Measurements from ENCODE around the gene PTPRH. TPM values are rescaled to one million over a fixed set of nuclear protein-coding genes. Genes with fewer than 3 reads are reported as not detected.

PTPRH gene
- total RNA-seq, 2 experiments from 2014 or later, result not detected

DNA sequence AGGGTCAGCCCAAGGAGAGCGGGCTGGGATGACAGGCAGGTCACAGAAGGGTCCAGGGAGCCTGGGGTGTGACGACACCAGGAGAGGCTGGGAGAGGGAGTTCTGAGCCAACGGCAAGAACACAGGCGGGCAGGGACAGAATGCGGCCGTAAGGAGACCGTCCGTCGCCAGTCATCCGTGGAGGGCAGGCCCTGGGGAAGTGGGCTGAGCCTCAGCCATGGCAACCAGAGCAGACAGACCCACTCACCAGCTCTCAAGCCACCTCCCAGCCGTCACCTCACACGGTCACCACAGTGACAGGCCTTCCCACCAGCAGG, 22.9 kb upstream of the PTPRH start:
- no peak for TF ChIP-seq EZH2phosphoT487 (IDR thresholded peaks at IDR 0.05; ENCODE audit: borderline replicate concordance, low read depth, low read length)
- TF ChIP-seq, protein P1, sequence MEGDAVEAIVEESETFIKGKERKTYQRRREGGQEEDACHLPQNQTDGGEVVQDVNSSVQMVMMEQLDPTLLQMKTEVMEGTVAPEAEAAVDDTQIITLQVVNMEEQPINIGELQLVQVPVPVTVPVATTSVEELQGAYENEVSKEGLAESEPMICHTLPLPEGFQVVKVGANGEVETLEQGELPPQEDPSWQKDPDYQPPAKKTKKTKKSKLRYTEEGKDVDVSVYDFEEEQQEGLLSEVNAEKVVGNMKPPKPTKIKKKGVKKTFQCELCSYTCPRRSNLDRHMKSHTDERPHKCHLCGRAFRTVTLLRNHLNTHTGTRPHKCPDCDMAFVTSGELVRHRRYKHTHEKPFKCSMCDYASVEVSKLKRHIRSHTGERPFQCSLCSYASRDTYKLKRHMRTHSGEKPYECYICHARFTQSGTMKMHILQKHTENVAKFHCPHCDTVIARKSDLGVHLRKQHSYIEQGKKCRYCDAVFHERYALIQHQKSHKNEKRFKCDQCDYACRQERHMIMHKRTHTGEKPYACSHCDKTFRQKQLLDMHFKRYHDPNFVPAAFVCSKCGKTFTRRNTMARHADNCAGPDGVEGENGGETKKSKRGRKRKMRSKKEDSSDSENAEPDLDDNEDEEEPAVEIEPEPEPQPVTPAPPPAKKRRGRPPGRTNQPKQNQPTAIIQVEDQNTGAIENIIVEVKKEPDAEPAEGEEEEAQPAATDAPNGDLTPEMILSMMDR (conservative IDR thresholded peaks at IDR 0.05; ENCODE audit: low read length), result no peak
- H3K36me3 ChIP-seq (ENCODE audit: insufficient read depth, low read length), result peaks cover 97% of the 10 kb centered on the region
- H3K27ac ChIP-seq (ENCODE audit: low read depth, low read length, poor library complexity, severe bottlenecking), result no peak overlapping the region
- POLR2A ChIA-PET, result no interaction called here
- intact Hi-C loops (cut with micrococcal nuclease; ENCODE audit: unreplicated experiment), result no loop called here
- H4K20me1 ChIP-seq (ENCODE audit: insufficient read depth, low read length), result peaks cover 9% of the 10 kb centered on the region; the same call in 1 of the 2 replicates
- H3K4me2 ChIP-seq (ENCODE audit: low read length), result no peak overlapping the region
- H3K79me2 ChIP-seq (ENCODE audit: insufficient read depth, low read depth, low read length), result peaks cover 9% of the 10 kb centered on the region; the same call in 1 of the 2 replicates
- no peak overlapping the region for H2AFZ ChIP-seq (ENCODE audit: low read length)
- H3K4me1 ChIP-seq (ENCODE audit: insufficient read depth, low read length, poor library complexity, severe bottlenecking), result no peaks in the 10 kb centered on the region
- CTCF ChIA-PET (ENCODE audit: unreplicated experiment), result no interaction called here
- DNase-seq (ENCODE audit: low spot score), result no peak
- no peaks in the 10 kb centered on the region for H3K9me2 ChIP-seq (ENCODE audit: insufficient read depth, low read length)
- H3K4me3 ChIP-seq (ENCODE audit: low read depth, low read length, poor library complexity, severe bottlenecking), result no peak overlapping the region
- no peaks in the 10 kb centered on the region for H3K9me3 ChIP-seq (ENCODE audit: low read length)
- BruUV-seq (replicated peaks), result no TSS peak

GRCh38 chr19:55231391-55232285, 22.3 kb upstream of the PTPRH start:
- TF ChIP-seq, protein P1 (conservative IDR thresholded peaks at IDR 0.05; ENCODE audit: low read length), result no peak
- Histone ChIP-seq H3K4me3 (ENCODE audit: low read depth, low read length, poor library complexity, severe bottlenecking) (no peak overlapping the region), H4K20me1 (ENCODE audit: insufficient read depth, low read length) (peaks cover 5% of the 10 kb centered on the region; the same call in 1 of the 2 replicates), H2AFZ (ENCODE audit: low read length) (no peak overlapping the region), H3K36me3 (ENCODE audit: insufficient read depth, low read length) (peaks cover 97% of the 10 kb centered on the region), H3K9me2 (ENCODE audit: insufficient read depth, low read length) (no peaks in the 10 kb centered on the region), H3K4me2 (ENCODE audit: low read length) (no peak overlapping the region), H3K9me3 (ENCODE audit: low read length) (no peaks in the 10 kb centered on the region), H3K27ac (ENCODE audit: low read depth, low read length, poor library complexity, severe bottlenecking) (no peak overlapping the region), H3K4me1 (ENCODE audit: insufficient read depth, low read length, poor library complexity, severe bottlenecking) (no peaks in the 10 kb centered on the region), H3K79me2 (ENCODE audit: insufficient read depth, low read depth, low read length) (peaks cover 9% of the 10 kb centered on the region; the same call in 1 of the 2 replicates)
- intact Hi-C loops (cut with micrococcal nuclease; ENCODE audit: unreplicated experiment), result no loop called here
- BruUV-seq (replicated peaks), result no TSS peak
- no peak for DNase-seq (ENCODE audit: low spot score)
- ChIA-PET CTCF (ENCODE audit: unreplicated experiment) (no interaction called here), POLR2A (no interaction called here)

DNA sequence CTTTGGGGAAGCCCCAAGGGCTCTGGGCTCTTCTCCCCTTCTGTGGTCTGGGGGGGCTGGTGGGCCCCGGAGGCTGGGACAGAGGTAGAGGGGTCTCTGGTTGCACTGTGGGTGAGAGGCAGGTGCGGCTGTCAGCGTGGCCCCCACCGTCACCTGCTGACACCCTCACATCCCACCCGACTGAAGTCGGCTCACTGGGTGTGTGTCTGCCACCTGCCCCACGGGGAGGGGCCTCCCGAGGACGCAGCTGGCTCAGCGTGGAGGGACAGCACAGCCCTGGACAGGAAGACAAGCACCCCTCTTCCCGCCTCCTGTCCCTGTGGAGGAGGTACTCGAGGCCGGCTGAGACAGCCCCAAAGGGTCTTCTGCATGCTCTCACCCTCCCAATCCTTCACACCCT, 21.5 kb upstream of the PTPRH start:
- ChIA-PET POLR2A (no interaction called here), CTCF (ENCODE audit: unreplicated experiment) (no interaction called here)
- H2AFZ ChIP-seq (ENCODE audit: low read length), result no peak overlapping the region
- no peak for DNase-seq (ENCODE audit: low spot score)
- peaks cover 5% of the 10 kb centered on the region for H4K20me1 ChIP-seq (ENCODE audit: insufficient read depth, low read length)
- H3K79me2 ChIP-seq (ENCODE audit: insufficient read depth, low read depth, low read length), result peaks cover 9% of the 10 kb centered on the region; the same call in 1 of the 2 replicates
- no peak overlapping the region for H3K4me3 ChIP-seq (ENCODE audit: low read depth, low read length, poor library complexity, severe bottlenecking)
- intact Hi-C loops (cut with micrococcal nuclease; ENCODE audit: unreplicated experiment), result no loop called here
- H3K9me3 ChIP-seq (ENCODE audit: low read length), result no peaks in the 10 kb centered on the region
- no peaks in the 10 kb centered on the region for H3K4me1 ChIP-seq (ENCODE audit: insufficient read depth, low read length, poor library complexity, severe bottlenecking)
- no peak for TF ChIP-seq EZH2phosphoT487 (IDR thresholded peaks at IDR 0.05; ENCODE audit: borderline replicate concordance, low read depth, low read length)
- TF ChIP-seq, protein P1 (conservative IDR thresholded peaks at IDR 0.05; ENCODE audit: low read length), result no peak
- no peak overlapping the region for H3K4me2 ChIP-seq (ENCODE audit: low read length)
- no TSS peak for BruUV-seq (replicated peaks)
- H3K9me2 ChIP-seq (ENCODE audit: insufficient read depth, low read length), result no peaks in the 10 kb centered on the region
- peaks cover 97% of the 10 kb centered on the region for H3K36me3 ChIP-seq (ENCODE audit: insufficient read depth, low read length)
- H3K27ac ChIP-seq (ENCODE audit: low read depth, low read length, poor library complexity, severe bottlenecking), result no peak overlapping the region
